Vagina (tissue), 2 donors: ENCODE results near the gene C1D.

Source experiments
- CTCF ChIP-seq, 3 experiments: fragments of 450-650 bp in 2 of 3; fragments of 200-600 bp in 1 of 3; sonication (generic) in 1 of 3; IDR thresholded peaks; one replicate each; pipeline ENCODE4 v1.5.1; 2017 to 2019; ENCODE audit warnings: antibody characterized with exemption in 3 of 3, mild to moderate bottlenecking in 2 of 3, moderate library complexity in 2 of 3
- POLR2A ChIP-seq, 2 donors: fragments of 450-650 bp; IDR thresholded peaks; one replicate each; pipeline ENCODE4 v1.6.1; 2017; ENCODE audit warnings: antibody characterized with exemption in 2 of 2, mild to moderate bottlenecking in 2 of 2, moderate library complexity in 2 of 2

GRCh38 chr2:68110102-68110501 is 47.3 kb upstream of the C1D start:
- TF ChIP-seq CTCF (IDR thresholded peaks at IDR 0.05): no peak
- TF ChIP-seq POLR2A (IDR thresholded peaks at IDR 0.05): no peak
